HG03108 (cell line): ENCODE measurements around the gene TEAD4.

ENCODE experiments used
- ATAC-seq: cut with Tn5 transposase; IDR thresholded peaks from one replicate; pipeline ENCODE4 v1.9.1; 2021; ENCODE audit warnings: moderate library complexity; ENCODE audit not compliant: unreplicated experiment

TEAD4 gene

DNA sequence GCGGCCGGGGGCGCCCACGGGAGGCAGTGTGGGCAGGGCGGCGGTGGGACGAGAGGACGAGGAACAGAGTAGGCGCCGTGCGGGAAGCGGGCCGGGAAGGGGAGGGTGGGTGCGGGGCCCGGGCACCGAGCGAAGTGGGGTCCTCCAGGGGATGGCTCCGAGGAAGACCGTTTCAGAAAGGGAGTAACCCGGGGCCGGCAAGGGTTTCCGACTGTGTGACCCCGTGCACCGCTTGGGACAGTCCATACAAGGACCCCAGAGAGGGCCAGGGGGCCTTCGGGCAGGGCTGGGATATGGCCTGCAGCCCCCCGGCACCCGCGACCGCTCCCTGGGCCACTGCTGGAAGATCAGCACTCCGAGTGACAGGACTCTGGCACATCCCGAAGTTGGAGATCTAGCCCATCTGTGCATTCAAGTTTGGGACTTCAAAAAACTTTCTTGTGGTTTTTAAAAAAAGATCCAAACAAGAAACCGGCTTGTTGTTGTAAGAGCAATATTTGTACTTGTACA is 118.4 kb downstream of the TEAD4 start:
- no peak for ATAC-seq

DNA sequence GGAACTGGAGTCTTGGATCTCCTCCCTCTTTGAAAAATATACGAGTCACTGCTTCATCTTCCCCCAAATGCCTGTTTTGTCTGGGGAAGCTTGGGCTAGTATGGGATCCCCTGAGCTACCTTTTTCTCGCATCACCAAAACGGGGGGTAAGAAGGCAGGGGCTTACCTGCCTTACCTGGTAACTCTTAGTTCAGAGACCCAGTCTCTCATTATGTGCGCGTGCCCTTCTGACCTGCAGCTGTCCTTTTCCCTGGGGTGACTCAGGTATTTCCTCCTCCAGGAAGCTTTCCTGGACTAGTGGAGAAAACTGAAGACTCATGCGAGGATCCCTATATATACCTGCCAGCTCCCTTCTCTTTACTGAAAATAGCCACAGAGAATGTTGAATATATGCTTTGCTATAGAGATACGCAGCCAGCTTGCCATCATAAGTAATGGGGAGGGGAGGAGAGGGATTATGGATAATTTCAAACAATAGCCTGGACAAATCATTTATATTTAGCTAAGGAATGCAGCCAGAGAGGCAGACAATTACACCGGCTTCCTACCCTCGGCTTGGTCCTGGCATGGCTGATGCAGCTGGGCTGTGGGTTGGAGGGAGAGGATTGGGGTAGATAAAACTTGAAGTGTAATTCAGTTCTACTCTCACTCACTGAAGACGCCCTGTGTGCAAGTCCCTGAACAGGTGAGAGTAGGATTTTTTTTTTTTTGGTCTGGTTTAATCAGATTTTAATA is 119.1 kb downstream of the TEAD4 start:
- no peak for ATAC-seq

DNA sequence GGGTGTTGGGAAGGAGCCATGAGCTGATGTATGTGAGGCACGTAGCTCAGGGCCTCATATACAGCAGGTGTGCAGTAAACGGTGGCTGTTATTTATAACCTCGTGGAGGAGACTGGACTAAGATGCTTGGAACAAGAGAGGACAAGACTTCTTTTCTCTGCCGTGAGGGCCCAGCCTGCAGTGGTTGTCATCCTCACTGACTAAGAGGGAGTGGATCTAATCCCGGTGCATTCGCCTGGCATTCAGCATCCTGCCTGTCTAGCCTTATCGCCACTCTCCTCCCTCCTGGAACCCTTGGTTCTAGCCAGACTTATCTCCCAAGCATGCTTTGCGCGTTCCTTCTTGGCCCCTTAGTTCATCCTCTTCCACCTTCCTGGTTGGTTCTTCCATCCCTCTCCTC is 121.9 kb downstream of the TEAD4 start:
- ATAC-seq: no peak

DNA sequence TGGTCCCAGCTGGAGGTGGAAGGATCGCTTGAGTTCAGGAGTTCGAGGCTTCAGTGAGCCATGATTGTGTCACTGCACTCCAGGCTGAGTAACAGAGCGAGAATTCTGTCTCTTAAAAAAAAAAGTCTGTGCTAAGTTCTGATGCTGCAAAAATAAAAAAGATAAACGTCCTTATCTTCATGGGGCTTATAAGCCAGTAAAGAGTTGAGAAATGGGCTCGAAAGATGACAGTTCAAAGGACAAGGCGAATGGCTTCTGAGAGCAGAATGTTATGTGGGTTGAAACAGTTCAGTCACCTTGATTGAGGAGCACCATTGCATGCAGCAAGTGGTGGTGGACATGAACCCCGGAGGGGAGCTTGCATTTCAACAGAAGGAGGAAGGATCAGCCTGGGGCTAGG is 122.7 kb downstream of the TEAD4 start:
- ATAC-seq: no peak

DNA sequence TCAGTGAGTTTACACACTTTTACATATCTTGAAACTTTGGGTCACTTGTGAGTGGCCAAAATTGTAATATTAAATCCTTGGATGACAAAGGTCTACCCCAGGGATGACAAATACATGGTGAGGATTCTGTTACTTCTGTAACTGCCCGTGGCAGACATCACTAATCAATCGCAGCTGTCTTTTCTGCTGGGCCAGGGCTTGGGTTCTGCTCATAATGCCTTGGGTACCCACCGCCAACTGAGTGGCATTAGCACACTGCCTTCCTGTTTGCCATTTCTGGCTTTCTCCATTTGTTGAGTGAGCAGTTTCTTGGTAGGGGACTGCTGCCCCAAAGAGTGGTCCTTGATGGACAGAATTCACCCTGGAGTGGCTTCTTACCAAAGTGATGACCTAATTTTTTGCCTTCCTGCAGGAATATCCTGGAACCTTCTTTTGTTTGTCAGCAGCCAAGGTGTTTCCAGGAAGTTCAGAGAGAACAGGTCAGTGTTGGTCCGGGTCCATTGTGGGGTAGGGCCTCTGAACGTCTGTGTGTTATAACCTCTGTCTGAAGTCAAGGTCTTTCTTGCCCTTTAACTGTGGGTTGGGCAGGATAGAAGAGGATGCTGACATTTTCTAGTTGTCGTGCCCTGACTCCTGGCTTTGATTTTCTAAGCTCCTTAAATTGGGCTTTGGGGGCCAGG is 124.2 kb downstream of the TEAD4 start:
- ATAC-seq: no peak

DNA sequence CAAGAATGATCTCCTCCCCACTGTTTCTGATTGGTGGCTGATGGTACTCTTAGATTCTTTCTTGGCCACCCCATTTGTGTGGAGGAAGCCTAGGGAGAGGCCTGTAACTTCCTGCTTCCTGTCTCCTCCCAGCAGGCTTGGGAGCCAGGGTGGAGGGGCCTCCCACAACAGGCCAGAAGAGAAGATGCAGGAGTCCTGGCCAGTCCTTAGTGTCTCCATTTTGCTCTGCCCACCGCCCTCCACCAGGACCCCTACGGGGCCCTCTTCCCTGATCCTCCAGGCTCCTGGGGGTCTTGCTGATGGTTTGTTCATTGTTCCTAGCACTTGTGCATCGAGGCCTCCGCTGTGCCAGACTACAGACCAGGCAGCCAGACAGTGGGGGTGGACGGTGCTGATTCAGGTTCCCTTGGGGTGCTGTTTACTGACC is 124.7 kb downstream of the TEAD4 start:
- no peak for ATAC-seq

DNA sequence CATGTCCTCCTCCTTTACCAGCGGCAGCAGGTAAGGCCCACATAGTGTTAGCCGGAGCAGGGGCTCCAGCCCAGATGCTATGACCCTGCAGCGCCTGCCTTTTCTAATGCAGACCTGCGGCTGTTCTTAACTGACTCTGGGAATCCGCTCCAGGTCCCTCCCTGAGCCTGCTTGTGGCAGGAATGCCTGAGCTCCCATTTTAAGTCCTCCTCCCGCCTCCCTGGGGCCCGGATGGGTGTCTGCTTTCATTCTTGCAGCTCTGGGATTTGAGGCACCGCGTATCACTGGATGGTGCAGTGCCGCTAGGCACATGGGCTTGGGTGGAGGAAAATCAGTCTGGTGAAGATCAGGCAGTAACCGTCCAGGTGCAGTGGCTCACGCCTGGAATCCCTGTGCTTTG is 125.5 kb downstream of the TEAD4 start:
- no peak for ATAC-seq

DNA sequence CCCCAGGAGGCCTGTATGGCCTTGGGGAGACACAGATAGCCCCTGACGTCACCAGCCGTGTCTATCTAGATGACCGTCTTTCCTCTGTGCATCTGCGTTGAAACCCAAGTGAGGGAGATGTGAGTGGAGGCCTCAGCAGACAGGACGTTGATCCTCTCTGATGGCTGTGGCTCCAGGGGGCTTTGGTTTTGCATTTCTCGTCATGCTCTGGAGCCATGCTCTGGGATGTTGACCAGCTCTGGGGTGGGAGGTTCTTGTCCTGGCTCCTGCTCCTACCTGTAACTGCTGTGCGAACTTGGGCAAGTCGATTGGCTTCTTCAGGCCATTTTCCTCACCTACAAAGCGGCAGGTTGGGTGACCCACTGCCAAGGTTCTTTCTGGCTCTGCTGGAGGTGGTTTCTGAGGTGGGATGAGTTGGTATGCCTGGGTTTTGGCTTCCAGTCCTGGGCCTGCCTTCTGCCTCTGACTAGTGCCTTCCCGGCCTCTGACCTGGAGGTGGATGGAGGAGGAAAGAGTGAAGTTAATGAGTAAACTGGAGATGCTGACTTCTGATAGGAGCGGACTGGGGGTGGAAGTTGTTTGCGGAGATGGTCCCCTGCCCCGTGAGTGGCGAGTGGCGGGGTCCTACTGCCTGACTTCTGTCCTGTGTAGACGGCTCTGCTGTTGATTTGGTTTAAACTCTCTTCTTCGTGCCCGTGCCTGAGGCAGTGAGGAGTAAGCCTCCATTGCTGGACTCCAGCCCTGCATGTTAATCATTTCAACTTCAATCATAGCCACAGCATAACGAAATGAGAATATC is 126.3 kb downstream of the TEAD4 start:
- ATAC-seq: no peak

DNA sequence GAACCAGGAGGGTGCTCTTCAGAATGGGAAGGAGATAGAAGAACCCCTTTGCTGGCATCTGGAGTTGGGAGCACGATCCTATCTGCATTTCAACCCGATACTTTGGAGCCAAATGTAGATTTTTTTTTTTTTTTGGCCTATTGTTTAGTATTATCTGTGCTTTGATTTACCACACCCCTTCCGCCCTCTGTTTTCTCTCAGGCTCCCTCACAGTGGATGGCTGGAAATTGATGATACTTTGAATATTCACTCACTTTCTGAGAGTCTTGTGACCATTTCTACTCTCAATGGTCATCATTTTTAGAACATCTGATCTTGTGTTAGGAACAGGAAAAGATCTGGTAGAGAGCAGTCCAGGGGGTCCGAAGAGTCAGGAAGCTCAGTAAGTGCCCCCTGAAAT is 127.0 kb downstream of the TEAD4 start:
- no peak for ATAC-seq

DNA sequence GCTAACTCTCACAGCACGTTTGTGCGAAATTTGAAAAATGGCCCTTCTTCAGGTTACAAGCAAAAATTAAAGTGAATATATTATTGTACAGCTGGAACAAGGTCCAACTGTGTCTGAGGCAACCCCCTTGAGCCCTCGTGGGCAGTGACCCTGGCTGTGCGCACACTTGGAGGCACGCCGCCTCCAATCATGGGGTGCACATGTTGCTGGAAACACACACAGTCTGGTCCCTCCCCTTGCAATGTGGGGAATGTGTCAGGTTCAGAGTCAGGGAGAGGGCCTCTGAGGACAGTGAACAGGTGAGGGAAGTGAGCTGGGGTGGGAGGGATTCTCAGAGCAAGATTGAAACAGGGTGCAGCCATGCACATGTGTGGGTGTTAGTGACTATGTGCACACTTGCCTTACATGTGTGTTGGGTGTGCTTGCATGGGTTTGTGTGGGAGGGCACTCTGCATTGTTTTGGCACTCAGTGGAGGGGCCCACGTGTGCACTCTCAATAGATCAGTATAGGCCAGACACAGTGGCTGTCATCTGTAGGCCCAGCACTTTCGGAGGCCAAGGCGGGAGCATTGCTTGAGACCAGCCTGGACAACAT is 127.6 kb downstream of the TEAD4 start:
- ATAC-seq: no peak

DNA sequence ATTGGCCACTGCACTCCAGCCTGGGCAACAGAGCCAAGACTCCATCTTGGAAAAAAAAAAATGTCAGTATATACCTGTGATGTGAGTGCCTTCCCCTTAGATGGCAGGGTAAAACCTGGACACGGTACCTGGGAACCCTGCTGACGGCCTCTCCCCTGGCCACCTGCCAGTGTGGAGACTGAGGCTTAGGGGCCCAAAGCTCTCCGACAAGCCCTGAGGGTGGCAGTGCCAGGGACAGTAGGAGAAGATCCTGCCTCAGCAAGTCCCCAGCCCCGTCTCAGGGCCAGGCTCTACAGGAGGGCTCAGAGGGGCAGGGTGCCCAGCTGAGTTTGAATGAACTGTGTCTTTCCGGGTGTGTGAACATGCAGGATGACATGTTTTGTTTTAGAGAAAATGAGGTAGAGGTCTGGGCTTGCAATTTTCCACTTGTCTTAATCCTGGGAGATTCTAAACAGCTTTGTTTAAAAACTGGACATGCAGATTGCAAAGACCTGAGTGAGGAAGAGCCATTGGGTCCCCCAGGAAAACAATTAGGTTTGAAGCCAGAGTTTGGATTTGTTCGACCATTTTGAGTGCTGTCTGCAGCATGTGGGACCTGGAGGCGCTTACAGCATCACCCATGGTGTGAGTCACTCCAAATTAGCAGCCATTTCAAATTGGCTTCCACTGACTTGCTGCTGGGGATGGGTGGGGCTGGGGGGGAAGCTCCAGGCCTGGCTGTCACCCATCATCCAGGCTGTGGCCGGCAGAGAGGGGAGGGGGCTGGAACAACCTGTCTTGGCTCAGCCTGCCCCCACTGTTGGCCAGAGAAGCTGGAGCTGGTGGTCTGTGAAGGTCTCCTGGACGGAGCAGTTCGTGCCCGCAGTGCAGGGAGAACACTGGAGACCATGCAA is 128.8 kb downstream of the TEAD4 start:
- no peak for ATAC-seq

DNA sequence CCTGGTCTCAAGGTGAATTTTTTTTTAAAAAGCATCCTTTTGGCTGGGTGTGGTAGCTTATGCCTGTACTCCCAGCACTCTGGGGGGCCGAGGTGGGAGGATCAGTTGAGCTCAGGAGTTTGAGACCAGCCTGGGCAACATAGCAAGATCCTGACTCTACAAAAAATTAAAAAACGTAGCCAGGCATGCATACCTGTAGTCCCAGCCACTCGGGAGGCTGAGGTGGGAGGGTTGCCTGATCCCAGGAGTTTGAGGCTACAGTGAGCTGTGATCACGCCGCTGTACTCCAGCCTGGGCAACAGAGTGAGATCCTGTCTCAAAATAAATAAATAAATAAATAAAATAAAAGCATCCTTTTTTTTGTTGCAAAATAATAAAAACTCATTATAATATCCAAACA is 130.4 kb downstream of the TEAD4 start:
- ATAC-seq: no peak
